GM12872 (cell line): ENCODE data around the gene S100A5.

Experiments
- TF ChIP-seq, protein P1 (sequence below): IDR thresholded peaks from 3 replicates; pipeline ENCODE4 v1.5.1; 2011; ENCODE audit warnings: low read depth, mild to moderate bottlenecking, low read length, moderate library complexity; ENCODE audit not compliant: insufficient read depth

Gene S100A5

DNA sequence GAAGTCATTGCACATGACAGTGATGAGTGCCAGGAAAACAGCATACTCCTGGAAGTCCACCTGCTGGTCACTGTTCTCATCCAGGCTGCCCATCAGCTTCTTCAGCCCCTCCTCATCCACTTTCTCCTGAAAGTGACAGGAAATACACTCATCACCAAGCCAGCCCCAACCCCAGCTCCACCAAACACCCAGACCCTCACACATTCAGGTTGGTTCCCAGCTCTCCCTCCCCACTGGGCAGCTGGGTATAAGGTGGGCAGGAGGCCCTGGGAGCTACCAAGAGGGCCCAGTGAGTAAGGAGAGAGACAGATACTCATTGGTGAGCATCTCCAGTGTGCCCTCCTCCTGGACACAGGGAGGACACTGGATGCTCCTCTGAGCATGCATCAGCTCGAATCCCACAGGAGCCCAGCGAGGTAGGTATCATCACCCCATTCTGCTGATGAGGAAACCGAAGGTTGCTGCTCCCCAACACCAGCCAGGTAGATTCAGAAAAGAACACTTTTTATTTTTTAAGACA, 20.8 kb upstream of the S100A5 start:
- TF ChIP-seq, protein P1, sequence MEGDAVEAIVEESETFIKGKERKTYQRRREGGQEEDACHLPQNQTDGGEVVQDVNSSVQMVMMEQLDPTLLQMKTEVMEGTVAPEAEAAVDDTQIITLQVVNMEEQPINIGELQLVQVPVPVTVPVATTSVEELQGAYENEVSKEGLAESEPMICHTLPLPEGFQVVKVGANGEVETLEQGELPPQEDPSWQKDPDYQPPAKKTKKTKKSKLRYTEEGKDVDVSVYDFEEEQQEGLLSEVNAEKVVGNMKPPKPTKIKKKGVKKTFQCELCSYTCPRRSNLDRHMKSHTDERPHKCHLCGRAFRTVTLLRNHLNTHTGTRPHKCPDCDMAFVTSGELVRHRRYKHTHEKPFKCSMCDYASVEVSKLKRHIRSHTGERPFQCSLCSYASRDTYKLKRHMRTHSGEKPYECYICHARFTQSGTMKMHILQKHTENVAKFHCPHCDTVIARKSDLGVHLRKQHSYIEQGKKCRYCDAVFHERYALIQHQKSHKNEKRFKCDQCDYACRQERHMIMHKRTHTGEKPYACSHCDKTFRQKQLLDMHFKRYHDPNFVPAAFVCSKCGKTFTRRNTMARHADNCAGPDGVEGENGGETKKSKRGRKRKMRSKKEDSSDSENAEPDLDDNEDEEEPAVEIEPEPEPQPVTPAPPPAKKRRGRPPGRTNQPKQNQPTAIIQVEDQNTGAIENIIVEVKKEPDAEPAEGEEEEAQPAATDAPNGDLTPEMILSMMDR = no peak

DNA sequence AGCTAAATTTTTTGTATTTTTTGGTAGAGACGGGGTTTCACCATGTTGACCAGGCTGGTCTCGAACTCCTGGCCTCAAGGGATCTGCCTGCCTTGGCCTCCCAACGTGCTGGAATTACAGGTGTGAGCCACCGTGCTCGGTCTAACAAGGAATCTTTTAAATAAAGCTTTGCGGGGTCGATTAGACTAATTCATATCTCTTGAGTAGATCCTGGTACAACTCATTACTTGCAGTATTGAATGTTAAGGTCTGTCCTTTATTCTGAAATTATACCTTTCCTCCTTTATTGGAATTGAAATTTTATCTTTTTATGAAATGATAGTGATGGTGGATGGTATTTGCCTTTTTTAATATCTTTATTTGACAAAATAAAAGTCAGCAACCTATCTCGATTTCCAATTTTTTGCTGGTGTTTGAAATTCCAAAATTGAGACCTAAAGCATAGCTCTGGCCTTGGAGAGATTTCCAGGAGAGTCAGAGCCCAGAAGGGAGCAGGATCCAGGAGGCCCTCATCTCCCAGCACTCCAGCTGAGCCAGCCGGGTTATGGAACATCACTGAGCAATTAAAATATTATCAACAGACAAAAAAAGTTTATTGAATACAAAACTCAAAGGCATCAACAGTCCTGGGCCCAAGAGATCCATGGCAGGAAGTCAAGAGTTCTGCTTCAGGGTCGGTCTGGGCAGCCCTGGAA, 20.2 kb upstream of the S100A5 start:
- TF ChIP-seq, protein P1 = no peak

DNA sequence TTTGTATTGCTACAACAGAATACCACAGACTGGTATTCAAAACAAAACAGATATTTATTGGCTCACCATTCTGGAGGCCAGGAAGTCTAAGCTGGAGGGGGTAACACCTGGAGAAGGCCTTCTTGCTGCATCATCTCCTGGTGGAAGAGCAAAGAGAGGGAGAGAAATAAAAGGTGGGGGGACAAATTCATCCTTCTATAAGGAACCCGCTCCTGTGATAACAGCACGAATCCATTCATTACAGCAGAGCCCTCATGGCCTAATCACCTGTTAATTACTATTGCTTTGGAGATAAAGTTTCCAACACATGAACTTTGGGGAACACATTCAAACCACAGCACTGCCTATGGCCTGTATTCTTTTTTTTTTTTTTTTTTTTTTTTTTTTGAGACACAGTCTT, 19.5 kb upstream of the S100A5 start:
- TF ChIP-seq, protein P1 = no peak

DNA sequence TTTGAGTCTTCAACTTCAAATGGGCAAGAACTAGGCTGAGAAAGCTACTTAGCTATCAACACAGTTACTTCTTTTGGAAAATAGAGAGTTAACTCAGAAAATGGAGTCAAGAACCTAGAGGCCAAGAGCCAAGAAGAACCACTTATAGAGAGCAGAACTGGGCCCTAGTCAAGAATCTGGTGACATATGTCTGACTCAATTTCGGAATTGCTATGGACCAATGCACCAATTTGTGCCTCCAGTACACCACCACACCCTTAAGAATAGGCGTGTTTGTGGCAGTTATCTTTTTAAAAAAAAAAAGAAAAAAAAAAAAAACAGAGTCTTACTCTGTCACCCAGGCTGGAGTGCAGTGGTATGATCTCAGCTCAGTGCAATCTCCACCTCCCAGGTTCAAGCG, 17.1 kb upstream of the S100A5 start:
- TF ChIP-seq, protein P1 = no peak

DNA sequence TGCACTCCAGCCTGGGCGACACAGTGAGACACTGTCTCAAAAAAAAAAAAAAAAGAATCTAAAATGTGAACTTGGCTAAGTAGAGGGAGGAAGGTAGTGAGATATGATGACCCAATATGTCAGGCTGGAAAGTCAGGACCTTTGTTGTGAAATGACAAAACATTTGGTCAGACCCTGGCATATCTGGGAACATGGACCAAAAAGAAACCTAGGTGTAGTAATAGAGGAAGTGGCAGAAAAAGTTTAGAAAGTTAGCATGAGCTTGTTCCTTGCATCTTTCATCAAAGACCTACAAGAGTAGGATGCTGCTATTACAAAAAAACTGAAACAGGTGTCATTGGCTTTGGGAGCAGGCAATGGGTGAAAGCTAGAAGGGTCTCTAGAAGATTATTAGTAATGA, 15.6 kb upstream of the S100A5 start:
- TF ChIP-seq, protein P1 = no peak

DNA sequence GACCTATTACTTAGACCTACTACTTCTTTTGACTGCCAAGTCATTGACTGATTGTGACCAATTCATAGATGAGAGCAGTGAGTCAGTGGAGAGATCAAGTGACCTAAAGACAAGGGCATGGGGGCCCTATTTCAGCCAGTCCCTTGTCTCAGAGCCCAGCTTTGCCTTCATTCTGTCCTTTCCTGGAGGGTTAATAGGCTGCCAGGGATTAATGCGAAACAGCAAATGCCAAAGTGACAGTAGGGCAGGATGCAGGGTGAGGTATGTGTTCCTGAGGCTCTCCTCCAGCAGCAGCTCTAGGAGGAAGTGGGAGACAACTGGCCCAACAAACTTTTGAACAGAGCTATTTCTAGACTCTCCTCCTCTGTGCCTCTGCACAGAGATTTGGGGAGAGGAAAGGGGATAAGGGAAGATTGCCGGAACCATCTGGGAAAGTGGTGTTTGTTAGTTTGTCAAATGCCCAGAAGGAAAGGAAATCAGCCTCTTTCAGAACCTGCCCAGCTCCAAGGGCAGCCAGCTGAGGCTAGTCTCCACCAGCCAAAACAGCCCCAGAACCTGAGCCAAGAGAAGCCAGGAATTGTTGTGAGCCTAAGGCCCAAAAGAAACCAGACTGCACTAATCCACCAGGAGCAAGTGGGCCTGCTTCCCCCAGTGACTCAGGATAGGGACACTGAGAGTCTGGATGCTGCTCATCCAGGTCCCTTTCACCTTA, 13.3 kb upstream of the S100A5 start:
- TF ChIP-seq, protein P1 = no peak

DNA sequence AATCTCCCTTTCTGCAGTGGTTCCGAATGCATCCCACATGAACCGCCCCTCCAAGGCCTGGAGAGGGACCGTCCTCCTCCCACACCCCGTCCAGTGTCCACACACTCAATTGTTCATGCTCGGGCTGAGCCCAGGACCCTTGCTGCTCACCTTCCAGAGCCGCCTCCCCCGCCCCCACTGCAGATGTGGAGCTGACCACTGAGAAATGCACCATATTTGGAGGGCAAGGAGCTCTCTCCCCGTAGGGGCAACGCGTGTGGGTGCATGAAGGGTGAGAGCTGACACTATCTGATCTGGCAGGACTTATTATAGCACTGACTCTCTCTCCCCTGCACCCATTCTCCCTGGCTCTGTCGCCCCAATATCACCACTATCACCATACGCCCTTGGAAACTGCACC, 12.4 kb upstream of the S100A5 start:
- TF ChIP-seq, protein P1 = no peak
